OCI-LY1 (cell line): Measurements from ENCODE around the gene ZNF524.

Source experiments
- H2AFZ ChIP-seq: fragments of 200-600 bp; sonication (generic), shearing (Covaris generic); 2 replicates; pipeline ENCODE4 v1.6.0; 2014; ENCODE audit warnings: antibody characterized with exemption, mild to moderate bottlenecking, low read length
- H3F3A ChIP-seq: fragments of 200-600 bp; sonication (generic), shearing (Covaris generic); 2 replicates; pipeline ENCODE4 v1.6.0; 2014; ENCODE audit warnings: mild to moderate bottlenecking, antibody characterized with exemption, low read length, moderate library complexity; ENCODE audit not compliant: insufficient read depth
- H3K27ac ChIP-seq: fragments of 200-600 bp; sonication (generic); 2 replicates; pipeline ENCODE4 v1.5.1; 2014; ENCODE audit warnings: low read length, mixed run types, mild to moderate bottlenecking, low read depth; ENCODE audit not compliant: poor library complexity, severe bottlenecking
- H3K27me3 ChIP-seq: fragments of 200-600 bp; sonication (generic); 2 replicates; pipeline ENCODE4 v1.6.0; 2014; ENCODE audit warnings: antibody characterized with exemption, mild to moderate bottlenecking, low read length, moderate library complexity; ENCODE audit not compliant: insufficient read depth
- H3K36me3 ChIP-seq: fragments of 200-600 bp; sonication (generic); 2 replicates; pipeline ENCODE4 v1.6.1; 2014; ENCODE audit warnings: mild to moderate bottlenecking, antibody characterized with exemption, low read length, moderate library complexity, mixed read lengths; ENCODE audit not compliant: insufficient read depth
- H3K4me1 ChIP-seq: fragments of 200-600 bp; sonication (generic); 2 replicates; pipeline ENCODE4 v1.5.1; 2014; ENCODE audit warnings: mild to moderate bottlenecking, low read length, moderate library complexity; ENCODE audit not compliant: insufficient read depth, severe bottlenecking
- H3K4me2 ChIP-seq: fragments of 200-600 bp; sonication (generic), shearing (Covaris generic); 2 replicates; pipeline ENCODE4 v1.6.1; 2014; ENCODE audit warnings: low read length
- H3K4me3 ChIP-seq: fragments of 200-600 bp; sonication (generic); 2 replicates; pipeline ENCODE4 v1.5.1; 2014; ENCODE audit warnings: low read length, low read depth, mild to moderate bottlenecking, mixed read lengths; ENCODE audit not compliant: poor library complexity, severe bottlenecking
- H3K79me2 ChIP-seq: fragments of 200-600 bp; shearing (Covaris generic); 2 replicates; pipeline ENCODE4 v1.6.1; 2016; ENCODE audit warnings: mixed run types, low read length, mixed read lengths; ENCODE audit not compliant: insufficient read depth
- H3K9ac ChIP-seq: fragments of 200-600 bp; sonication (generic), shearing (Covaris generic); 2 replicates; pipeline ENCODE4 v1.6.1; 2014; ENCODE audit warnings: mild to moderate bottlenecking, low read length, mixed read lengths
- H3K9me2 ChIP-seq: fragments of 200-600 bp; sonication (generic), shearing (Covaris generic); 2 replicates; pipeline ENCODE4 v1.6.1; 2014; ENCODE audit warnings: low read depth, mild to moderate bottlenecking, low read length, mixed read lengths
- H3K9me3 ChIP-seq: fragments of 200-600 bp; shearing (Covaris generic); 2 replicates; pipeline ENCODE4 v1.6.1; 2014; ENCODE audit warnings: low read length, mixed read lengths
- H4K20me1 ChIP-seq: fragments of 200-600 bp; sonication (generic), shearing (Covaris generic); 2 replicates; pipeline ENCODE4 v1.6.0; 2016; ENCODE audit warnings: mild to moderate bottlenecking, low read length; ENCODE audit not compliant: insufficient read depth
- CTCF ChIP-seq: fragments of 200-600 bp; sonication (generic), shearing (Covaris generic); IDR thresholded peaks from 2 replicates; pipeline ENCODE4 v1.5.1; 2017; ENCODE audit warnings: mild to moderate bottlenecking, antibody characterized with exemption, low read length, moderate library complexity, mixed read lengths
- EZH2 ChIP-seq: fragments of 200-600 bp; sonication (generic), shearing (Covaris generic); IDR thresholded peaks from 2 replicates; pipeline ENCODE4 v1.8.0; 2017; ENCODE audit warnings: borderline replicate concordance, mixed run types, mild to moderate bottlenecking, antibody characterized with exemption, low read length, moderate library complexity, mixed read lengths

Gene ZNF524

DNA sequence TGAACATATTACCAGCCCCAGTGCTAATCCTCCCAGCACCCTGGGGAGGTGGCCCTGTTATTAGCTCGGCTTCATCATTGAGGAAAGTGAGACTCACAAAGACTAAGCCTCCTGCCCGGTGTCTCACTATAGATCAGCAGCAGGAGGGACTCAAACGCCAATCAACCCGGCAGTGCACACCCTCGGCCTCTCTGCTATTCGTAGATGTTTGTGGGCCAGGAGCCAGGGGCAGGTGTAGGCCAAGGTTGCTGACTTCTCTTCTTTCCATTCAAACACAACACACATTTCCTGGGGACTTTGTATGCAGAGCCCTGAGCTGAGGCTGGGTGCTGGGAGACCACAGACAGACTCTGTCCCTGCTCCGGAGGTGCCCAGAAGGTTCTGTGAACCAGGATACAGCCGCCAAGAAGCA lies 45.3 kb upstream of the ZNF524 start:
- Histone ChIP-seq H3K4me2 (no peak overlapping the region), H3K4me1 (no peaks in the 10 kb centered on the region), H3K27ac (no peak overlapping the region), H3K9me2 (no peaks in the 10 kb centered on the region), H3K9me3 (no peaks in the 10 kb centered on the region), H3K36me3 (no peaks in the 10 kb centered on the region), H3F3A (no peaks in the 10 kb centered on the region), H3K4me3 (no peak overlapping the region), H3K79me2 (no peaks in the 10 kb centered on the region), H2AFZ (no peak overlapping the region), H3K27me3 (no peaks in the 10 kb centered on the region), H4K20me1 (no peaks in the 10 kb centered on the region), H3K9ac (no peak overlapping the region)
- TF ChIP-seq EZH2 = no peak
- TF ChIP-seq CTCF = no peak

DNA sequence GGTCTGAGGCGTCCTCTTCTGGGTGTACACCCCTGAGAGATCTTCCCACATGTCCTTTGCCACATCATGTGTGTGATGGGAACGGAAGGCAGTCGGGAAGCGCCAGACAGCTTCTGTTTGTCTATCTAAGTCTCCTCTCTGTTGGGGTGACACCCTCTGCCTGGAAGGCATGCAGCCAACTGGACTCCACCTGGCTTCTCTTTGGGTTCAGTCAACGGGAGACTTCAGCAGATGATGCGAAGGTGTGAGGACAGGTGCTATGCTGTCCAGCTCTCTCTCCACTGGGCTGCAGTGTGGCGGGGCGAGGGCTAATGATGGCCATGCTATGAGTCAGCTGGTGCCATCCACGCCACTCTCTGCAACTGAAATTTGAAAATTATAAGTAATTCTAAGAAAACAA lies 40.4 kb upstream of the ZNF524 start:
- Histone ChIP-seq H3F3A (no peaks in the 10 kb centered on the region), H3K9ac (no peak overlapping the region), H3K4me2 (no peak overlapping the region), H3K79me2 (no peaks in the 10 kb centered on the region), H3K27ac (no peak overlapping the region), H3K4me1 (no peaks in the 10 kb centered on the region), H3K4me3 (no peak overlapping the region), H2AFZ (no peak overlapping the region), H3K36me3 (no peaks in the 10 kb centered on the region; the same call in 1 of the 2 replicates), H3K9me2 (no peaks in the 10 kb centered on the region), H3K9me3 (no peaks in the 10 kb centered on the region), H3K27me3 (peaks cover 9% of the 10 kb centered on the region; the same call in 1 of the 2 replicates), H4K20me1 (no peaks in the 10 kb centered on the region)
- no peak for TF ChIP-seq CTCF
- no peak for TF ChIP-seq EZH2

GRCh38 chr19:55563261-55563690 lies 36.8 kb upstream of the ZNF524 start:
- H3K27ac ChIP-seq = no peak overlapping the region
- TF ChIP-seq EZH2 = no peak
- no peak for TF ChIP-seq CTCF
- H3K9me3 ChIP-seq = no peaks in the 10 kb centered on the region
- H3K9ac ChIP-seq = no peak overlapping the region
- H3K4me1 ChIP-seq = no peaks in the 10 kb centered on the region
- no peak overlapping the region for H2AFZ ChIP-seq
- no peaks in the 10 kb centered on the region for H4K20me1 ChIP-seq
- H3K9me2 ChIP-seq = no peaks in the 10 kb centered on the region
- no peak overlapping the region for H3K4me3 ChIP-seq
- H3K27me3 ChIP-seq = peaks cover 9% of the 10 kb centered on the region; the same call in 1 of the 2 replicates
- H3K79me2 ChIP-seq = no peaks in the 10 kb centered on the region
- H3F3A ChIP-seq = no peaks in the 10 kb centered on the region
- no peak overlapping the region for H3K4me2 ChIP-seq
- H3K36me3 ChIP-seq = no peaks in the 10 kb centered on the region; the same call in 1 of the 2 replicates
